ENCODE results near the gene DNAJC30. TPM values are rescaled to one million over a fixed set of nuclear protein-coding genes. Genes with fewer than 3 reads are reported as not detected.
A peak's percentile ranks its signal among the peaks of the same experiment; 100 is the strongest.

The DNAJC30 gene
- total and polyA plus RNA-seq, 2 donors (not counting 1 experiment from before 2014, with no cell fraction given): 6.6 to 15.5 TPM

DNA sequence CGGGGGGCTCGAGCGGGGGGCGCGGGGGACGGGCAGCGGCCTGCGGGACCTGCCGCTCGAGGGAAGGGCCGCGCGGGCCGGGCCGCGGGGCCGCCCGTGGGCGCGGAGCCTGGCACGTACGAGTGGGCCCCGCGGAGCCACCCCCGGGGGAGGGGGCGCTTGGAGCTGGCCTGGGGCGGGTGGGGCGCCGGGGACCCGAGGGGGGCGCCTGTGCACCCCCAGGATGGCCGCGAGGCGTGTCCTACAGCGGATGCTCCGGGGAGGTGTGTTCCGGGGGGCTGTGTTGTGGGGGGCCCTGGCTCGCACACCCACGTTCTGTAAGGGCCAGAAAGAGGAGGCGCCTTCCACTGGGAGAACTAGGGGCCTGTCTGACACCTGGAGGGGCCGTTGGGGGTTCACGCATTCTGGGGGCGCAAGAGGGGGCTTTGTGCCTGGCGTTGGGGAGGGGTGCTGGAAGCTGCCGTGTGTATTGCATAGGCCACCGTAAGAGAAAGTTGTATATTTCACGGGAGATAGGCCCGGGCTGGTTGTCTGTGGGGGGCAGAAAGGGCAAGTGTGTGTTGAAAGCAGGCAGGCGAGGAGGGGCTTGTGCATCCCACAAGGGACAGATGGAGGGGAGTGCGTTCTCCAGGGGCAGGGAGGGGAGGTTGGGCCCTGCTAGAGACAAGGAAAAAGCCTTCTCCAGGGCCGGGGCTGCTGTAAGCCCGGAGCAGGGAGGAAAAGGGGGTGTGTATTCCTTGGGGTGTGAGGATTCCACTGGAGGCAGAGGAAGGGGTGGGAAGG lies 15.0 kb downstream of the DNAJC30 start:
- H3K4me3 ChIP-seq (ENCODE audit: control extremely low read depth in 1 of 5, extremely low read depth in 1 of 5, insufficient read depth in 1 of 5, low read depth in 2 of 5, low read length in 4 of 5): peak overlapping the region in 4 of 5 experiments; percentile 24 to 59 (median 44)
- no peaks in the 10 kb centered on the region for H4K20me1 ChIP-seq (ENCODE audit: control insufficient read depth, insufficient read depth, low read length, poor library complexity, severe bottlenecking)
- peaks cover 0 to 3% (median 0%) of the 10 kb centered on the region in 3 donors for H3K9me3 ChIP-seq (ENCODE audit: control extremely low read depth in 1 of 3, control insufficient read depth in 2 of 3, insufficient read depth in 1 of 3, low read length in 2 of 3)
- TF ChIP-seq EZH2 (IDR thresholded peaks at IDR 0.05; ENCODE audit: borderline replicate concordance, insufficient read depth, low read depth, low read length, poor library complexity, severe bottlenecking): no peak
- TF ChIP-seq, protein P1, sequence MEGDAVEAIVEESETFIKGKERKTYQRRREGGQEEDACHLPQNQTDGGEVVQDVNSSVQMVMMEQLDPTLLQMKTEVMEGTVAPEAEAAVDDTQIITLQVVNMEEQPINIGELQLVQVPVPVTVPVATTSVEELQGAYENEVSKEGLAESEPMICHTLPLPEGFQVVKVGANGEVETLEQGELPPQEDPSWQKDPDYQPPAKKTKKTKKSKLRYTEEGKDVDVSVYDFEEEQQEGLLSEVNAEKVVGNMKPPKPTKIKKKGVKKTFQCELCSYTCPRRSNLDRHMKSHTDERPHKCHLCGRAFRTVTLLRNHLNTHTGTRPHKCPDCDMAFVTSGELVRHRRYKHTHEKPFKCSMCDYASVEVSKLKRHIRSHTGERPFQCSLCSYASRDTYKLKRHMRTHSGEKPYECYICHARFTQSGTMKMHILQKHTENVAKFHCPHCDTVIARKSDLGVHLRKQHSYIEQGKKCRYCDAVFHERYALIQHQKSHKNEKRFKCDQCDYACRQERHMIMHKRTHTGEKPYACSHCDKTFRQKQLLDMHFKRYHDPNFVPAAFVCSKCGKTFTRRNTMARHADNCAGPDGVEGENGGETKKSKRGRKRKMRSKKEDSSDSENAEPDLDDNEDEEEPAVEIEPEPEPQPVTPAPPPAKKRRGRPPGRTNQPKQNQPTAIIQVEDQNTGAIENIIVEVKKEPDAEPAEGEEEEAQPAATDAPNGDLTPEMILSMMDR (IDR thresholded peaks at IDR 0.05): no peak
- POLR2A ChIA-PET: interaction anchor here (0.7 to 0.8 kb wide), 2 partner anchors 16 to 36 kb away, joined by 3 to 4 read pairs; no protein-coding TSS in a partner anchor
- no peaks in the 10 kb centered on the region for H3K79me2 ChIP-seq (ENCODE audit: control insufficient read depth, insufficient read depth, low read length)
- Mint-ChIP-seq H3K27me3 (peaks cover 36% of the 10 kb centered on the region), H3K4me1 (peaks cover 8% of the 10 kb centered on the region), H3K27ac (no peak overlapping the region), H3K9me3 (ENCODE audit: insufficient read depth) (peaks cover under 1% of the 10 kb centered on the region), H3K4me3 (peak overlapping the region; percentile 72)
- H3K9ac ChIP-seq (ENCODE audit: low read length): peak overlapping the region; percentile 51
- DNase-seq (peak; percentile 46), ATAC-seq (ENCODE audit: low read depth) (no peak)
- no peak overlapping the region for H3K27ac ChIP-seq (ENCODE audit: low read length in 2 of 2)
- H3K36me3 ChIP-seq (replicated peaks in 1 of 2; ENCODE audit: control extremely low read depth in 1 of 2, control insufficient read depth in 1 of 2, extremely low read depth in 1 of 2, insufficient read depth in 2 of 2, low read length in 1 of 2): no peaks in the 10 kb centered on the region
- CTCF ChIA-PET: interaction anchor here (1.0 kb wide), 3 partner anchors 57 to 90 kb away, joined by 3 to 5 read pairs (median 3); partner anchors contain the start of gene TBL2
- intact Hi-C loops (cut with micrococcal nuclease): no loop called here
- peak overlapping the region; percentile 79 for H2AFZ ChIP-seq (ENCODE audit: insufficient read depth, low read depth, low read length, poor library complexity, severe bottlenecking)
- peak overlapping the region; percentile 92 for H3K4me2 ChIP-seq (replicated peaks; ENCODE audit: low read depth, low read length, poor library complexity, severe bottlenecking)
- H3K27me3 ChIP-seq (replicated peaks in 1 of 4; ENCODE audit: control extremely low read depth in 1 of 4, control insufficient read depth in 3 of 4, insufficient read depth in 4 of 4, low read length in 3 of 4): peaks cover 0 to 52% (median 16%) of the 10 kb centered on the region in 4 experiments
- peaks cover 8 to 16% of the 10 kb centered on the region in 2 donors for H3K4me1 ChIP-seq (ENCODE audit: control insufficient read depth in 2 of 2, insufficient read depth in 2 of 2, low read length in 2 of 2)
- 3% methylated on average over 43 of the region's 52 CpGs for WGBS (ENCODE audit: insufficient coverage)
